M059J (cell line): Measurements from ENCODE around the gene NR3C1. TPM values are rescaled to one million over a fixed set of nuclear protein-coding genes. Genes with fewer than 3 reads are reported as not detected.
A peak's percentile ranks its signal among the peaks of the same experiment; 100 is the strongest.

Experiments
- DNase-seq: peaks from one replicate; pipeline ENCODE4 v3.0.0-alpha.2; 2012; ENCODE audit warnings: low read depth
- total RNA-seq: library from RNA; depleted of rRNA; stranded (reverse); fragments of >200 nt; shearing (Covaris generic); gene quantifications from 2 replicates; pipeline ENCODE4 v1.2.3, GENCODE V29; 2014; rRNA removed

NR3C1 gene
- 48.0 and 65.3 TPM in 2 replicates for total RNA-seq

DNA sequence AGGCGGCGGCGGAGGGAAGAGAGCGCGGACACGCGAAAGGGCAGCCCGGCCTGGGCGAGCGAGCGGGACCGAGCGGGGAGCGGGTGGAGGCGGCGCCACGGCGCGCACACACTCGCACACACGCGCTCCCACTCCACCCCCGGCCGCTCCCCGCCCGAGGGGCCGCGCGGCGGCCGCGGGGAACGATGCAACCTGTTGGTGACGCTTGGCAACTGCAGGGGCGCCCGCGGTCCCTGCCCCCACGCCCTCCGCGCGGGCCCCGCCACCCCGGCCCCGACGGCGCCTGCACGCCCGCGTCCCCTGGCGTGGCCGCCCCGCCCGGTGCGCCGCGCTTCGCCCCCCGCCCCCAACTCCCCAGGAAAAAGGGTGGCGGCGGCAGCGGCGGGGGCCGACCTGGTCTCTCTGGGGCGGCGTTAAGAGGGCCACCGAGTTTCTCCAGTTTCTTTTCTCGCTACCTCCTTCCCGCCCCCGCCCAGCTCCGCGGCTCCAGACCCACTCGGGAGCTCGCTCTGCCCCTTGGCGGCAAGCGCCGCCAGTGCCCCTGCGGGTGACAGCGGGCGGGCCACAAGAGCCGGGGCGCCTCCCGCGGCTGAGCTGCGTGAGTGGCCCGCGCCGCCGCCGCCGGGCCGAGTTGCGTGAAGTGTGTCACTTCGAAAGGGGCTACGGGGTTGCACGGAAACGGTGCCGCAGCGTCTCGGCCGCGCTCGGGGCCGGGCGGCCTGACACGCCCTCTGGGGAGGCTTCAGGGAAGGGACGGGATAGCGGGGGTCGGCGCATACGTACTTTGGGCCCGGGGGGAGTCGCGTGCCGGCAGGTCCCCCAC, at the start of gene NR3C1:
Gene NR3C1, minus strand, starts transcription at position 94 of the 823 bp plus-strand sequence. CDS start 2,847 bp downstream, outside the sequence.
- peak; percentile 86 for DNase-seq

DNA sequence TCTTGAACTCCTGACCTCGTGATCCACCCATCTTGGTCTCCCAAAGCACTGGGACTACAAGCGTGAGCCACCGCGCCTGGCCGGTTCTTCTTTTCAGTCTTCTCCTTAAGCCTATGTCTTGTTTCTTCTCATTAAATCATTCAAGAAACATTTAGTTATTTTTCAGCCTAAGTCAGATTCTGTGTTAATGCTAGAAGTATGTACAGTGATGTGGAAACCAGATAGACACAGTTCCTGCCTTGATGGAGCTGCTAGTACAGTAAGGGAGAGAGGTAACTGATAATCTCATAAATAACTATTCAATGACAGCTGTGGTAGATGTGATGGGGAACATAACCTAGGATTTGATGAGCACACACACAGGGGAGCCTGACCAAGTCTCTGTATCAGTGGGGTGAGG, 46.3 kb upstream of the NR3C1 start:
- no peak for DNase-seq

DNA sequence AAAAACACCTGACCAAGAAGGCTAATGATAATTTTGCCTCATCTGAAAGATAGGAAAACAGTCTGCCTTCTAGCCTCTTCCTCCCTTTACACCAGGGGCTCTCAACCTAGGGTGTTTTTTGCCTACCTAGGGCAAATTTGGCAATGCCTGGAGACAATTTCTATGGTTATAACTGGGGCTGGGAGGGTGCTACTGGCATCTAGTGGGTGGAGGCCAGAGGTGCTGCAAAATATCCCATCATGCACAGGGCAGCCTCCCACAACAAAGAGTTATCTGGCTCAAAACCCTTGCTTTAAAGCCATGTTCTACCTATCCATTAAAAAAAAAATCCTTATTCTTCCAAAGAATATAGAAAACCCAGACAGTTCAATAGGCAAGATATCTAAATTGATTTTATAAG, 45.0 kb upstream of the NR3C1 start:
- DNase-seq: no peak

DNA sequence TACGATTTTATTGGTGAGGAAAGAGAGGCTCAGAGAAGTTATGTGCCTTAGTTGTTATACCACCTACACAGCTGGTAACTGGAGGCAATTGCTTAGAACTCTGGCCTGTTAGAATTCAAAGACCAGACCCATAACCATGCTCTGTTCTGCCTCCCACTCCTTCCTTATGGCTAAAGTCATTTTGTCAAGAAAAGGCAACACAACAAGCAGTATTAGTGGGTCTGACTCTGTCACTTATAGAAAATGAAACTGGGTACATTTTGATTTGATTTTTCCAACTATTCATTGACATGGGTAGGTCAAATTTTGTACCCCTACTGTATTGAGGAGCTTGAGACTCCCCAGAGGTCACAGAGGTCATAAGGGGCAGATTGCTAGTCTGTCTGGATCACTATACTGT, 44.5 kb upstream of the NR3C1 start:
- DNase-seq: no peak

DNA sequence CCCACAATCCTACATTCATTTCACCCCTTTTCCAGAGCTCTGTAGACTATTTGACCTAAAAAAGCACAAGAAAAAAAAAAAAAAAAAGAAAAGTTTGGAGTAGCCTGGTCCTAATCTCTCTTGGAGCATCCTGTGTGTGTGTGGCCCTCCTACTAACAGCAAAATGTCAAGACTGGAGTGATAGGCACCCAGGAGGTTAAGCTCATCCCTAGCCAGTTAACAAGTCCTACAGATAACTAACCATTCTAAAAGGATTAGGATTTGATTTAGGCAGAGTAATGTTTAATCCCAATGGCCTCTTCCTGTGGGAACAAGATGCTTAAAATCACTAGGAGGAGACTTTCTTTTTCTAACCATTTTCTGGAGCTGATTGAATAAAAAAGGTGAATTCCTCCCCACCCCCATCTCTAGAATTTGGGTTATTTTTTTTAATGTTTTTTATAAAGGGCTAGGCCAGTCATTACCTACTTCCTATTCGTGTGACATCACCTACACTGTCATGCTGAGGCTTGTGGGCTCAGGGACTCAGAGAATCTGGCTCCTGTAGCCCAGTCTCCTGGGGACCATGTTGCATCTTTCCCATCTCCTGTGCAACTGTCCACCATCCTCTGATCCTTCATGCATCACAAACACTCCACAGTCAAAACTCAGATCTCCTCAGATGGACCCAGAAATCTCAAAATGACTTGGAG, 43.2 kb upstream of the NR3C1 start:
- DNase-seq: no peak

DNA sequence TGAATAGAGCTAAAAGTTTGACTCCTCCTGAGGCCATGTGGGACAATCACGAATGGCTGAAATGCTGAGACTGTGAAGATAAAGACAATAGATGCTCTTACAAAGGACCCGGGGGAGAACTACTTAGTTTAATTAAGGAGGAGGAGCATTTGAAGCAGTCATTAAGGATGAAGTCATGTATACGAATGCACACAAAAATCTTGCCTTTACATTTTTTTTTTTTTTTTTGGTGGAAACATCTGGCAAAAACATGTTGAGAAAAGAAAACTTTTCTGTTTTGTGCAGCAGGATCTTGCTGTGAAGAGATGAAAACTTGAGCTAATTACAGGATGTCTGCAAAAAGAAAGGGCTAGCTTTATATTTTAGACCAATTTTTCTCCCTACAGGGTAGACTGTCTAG, 42.3 kb upstream of the NR3C1 start:
- no peak for DNase-seq

DNA sequence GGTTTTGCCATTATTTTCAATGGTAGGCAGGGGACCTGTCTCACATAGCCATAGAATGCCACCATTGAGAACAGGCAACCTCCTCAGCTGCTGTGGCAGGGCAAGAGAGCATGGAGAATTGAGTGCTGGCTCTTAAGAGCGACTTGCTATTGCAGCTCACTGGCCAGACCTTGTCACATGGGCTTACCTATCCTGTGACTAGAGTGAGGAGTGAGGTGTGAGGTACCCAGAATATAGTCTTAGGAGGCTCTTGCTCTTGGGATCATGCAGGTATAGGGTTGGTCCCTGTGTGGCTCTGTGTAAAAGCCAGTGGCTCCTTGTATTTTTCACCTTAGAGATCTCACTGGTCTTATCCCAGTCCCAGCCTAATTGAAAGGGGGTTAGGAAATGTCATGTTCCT, 39.8 kb upstream of the NR3C1 start:
- no peak for DNase-seq

DNA sequence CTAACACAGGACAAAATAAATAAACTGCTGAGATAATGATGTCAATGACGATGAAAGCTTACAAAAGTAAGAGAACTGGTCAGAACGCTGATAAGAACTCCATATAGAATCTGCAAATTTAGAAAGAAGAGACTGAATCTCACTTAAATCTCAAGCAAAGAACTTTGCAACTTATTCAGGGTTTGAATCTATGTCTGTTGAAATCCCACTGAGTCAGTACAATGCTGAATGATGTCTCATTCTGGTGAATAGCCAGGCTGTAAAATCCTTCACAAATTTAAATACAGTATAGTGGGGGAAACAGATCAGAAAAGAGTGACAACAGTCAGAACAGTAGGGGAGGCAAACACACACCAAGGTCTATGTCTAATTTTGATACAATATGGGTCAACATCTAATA, 38.9 kb upstream of the NR3C1 start:
- DNase-seq: no peak

DNA sequence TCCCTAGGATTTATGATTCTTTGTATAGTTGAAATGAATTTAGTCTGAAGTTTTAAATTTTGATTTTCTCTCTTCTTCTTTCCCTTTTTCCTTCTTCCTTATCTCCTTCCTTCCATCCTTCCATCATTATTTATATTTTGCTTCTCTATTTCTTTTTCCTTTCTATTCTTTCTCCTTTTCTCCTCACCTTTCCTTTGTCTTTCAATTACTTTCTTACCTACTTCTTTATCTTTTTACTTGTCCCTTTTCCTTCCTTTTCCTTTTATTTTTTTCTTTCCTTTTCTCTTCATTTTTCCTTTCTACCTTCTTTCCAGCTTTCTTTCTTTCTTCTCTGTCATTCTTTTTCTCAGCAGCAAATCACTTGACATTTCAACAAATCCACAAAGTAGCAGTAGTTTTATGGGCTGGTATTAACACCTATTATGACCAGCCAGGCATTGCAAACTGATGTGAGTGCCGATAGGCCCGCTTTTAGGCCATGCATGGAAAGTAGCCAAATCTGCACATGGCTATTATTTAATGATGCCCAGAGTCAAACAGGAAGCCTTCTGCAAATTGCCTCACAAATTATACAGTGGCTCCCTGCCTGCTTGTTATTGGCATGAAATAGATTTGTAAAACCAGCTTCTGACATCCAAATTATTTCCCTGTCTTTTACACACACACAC, 37.1 kb upstream of the NR3C1 start:
- peak; percentile 33 for DNase-seq

DNA sequence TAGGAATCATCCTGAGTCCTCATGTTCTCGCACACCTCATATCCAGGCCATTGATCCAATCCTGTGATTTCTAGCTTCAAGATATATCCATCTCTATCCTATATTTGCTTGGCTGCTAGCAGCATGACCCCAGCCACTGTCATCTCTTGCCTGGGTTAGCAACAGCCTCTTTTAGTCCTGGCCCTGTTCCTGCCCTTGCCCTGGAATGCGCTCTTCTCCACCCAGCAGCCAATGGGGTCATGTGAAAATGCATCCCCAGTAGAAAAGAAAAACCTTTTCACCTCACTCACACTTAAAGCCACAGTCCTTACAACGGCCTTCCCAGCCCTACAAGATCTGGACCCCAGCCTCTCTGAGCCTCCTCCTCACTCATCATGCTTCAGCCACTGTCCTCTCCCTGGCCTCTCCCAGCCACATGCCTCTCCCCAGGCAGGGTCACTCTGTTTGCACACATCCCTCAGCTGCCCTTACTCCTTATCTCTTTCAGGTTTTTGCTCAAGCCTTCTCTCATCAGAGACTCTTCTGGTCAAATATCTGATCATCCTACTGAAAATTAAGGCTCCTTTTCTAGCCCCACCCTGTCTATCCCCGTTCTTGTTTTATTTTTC, 34.3 kb upstream of the NR3C1 start:
- no peak for DNase-seq

DNA sequence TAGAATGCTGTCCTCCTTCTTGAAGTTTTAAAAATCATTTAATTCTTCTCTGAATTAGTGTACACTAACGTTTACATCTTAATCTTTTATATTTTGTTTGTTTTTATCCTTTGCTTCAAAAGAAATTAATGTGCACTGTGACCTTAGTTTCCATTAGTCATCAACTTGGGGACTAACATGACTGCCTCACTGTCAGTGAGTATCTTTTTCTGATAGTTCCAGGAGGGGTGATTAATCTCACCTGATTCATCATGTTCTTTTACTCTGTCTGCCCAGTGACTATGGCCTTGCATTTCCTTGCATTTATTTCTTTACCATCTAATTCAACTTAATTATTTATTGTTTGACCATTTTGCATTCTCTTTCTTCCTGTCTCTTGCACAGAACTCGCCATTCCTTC, 33.4 kb upstream of the NR3C1 start:
- peak; percentile 63 for DNase-seq

DNA sequence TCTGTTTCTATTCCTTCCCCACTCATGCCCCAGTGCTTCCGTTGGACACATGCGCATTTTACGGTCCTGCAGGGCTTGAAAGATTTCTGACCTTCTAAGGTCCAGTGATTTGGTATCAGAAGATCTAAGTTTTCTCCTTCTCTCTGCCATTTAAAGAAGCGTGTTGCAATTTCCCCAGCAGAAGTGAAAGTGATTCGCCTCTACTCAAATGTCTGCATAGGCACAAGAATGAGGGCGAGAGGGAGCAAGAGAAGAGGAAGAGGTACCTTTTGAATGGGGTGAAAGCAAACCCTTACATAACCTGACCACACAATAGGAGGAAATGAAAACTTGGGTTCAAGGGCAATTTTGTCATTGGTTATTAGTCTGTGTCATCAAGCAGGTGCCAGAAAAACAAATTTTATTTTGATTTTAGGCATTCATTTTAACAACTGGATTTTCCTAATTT, 31.7 kb upstream of the NR3C1 start:
- DNase-seq: no peak

DNA sequence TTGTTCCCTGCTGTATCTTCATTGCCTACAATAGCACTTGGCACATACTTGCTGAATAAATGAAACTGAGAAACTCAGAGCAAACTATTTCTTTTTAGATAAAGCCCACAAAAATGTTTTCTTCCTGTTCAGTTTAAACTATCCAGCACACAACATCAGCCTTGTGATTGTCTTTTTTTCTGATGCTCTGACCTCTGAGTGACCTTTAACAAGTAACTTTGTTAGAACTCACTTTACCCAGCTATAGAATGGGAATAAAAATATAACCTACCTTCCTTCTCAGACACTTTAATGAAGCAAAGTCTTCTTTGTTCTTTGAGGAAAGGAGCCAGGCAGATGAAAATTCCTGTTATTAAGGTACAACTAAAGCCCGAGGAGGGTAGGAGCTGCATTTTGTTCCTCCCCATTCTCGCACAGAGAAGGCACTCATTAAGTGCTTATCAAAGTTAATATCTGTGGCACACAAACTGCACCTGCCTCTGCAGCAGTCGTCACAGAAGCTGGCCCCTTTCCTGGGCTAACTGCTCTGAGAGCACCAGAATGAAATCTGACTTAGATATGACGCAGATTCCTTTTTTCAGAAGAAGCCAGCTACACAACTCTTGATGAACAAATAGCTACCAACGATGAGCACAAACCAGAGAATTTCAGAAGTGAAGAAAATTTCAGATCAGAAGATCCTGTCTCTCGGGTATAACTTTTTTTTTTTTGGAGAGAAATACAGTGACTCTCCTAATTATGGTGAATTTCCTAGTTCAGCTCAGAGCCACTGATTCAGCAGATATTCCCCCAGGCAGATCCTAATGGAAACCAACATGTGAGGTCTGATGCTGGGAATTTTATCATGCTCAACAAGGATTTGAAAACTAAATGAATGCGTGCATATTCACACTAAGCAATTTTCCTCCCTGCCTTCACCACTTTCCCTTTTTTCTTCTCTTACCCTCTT, 31.0 kb upstream of the NR3C1 start:
- DNase-seq: no peak

DNA sequence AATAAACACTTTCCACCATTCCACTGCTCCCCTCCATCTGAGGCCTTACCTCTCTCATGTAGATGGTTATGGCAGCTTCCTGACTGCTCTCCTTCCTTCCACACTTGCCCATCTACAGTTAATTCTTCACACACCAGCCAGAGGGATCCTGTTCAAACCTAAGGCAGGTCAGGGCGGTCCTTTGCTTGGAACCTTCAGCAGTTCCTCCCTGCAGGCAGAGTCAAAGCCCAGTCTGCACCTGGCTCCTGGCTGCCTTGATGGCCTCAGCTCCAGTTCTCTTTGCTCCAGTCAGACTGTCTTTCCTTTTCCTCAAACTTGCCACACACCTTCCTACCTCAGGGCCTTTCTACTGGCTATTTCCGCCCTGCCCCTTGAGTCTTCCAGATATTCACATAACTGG, 30.2 kb upstream of the NR3C1 start:
- DNase-seq: no peak

DNA sequence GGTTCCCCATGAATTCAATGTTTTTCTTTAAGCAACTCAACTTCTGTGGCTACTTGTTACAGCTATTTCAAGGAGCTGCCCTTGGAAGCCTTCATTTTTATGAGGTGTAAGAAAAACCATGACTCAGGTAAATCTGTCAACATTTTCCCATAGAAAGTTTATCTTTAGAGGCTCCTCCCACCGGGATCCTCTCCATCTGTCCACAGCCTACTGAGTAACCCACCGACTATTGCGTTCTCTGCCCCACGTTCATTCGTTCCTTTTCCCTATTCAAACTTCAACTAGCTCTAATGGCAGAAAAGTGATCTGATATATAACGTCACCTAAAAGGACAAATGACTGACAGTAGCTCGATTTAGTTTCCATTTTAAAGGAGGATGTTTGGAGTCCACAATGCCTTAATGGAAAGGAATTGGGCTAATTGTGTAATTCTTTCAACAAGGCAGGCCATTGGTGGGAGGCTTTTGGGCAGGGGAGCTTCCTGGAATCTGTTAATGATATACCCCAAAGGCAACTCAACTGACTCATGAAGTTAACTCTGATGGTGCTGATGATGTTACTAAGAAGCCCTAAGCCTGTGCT, 29.3 kb upstream of the NR3C1 start:
- peak; percentile 43 for DNase-seq

DNA sequence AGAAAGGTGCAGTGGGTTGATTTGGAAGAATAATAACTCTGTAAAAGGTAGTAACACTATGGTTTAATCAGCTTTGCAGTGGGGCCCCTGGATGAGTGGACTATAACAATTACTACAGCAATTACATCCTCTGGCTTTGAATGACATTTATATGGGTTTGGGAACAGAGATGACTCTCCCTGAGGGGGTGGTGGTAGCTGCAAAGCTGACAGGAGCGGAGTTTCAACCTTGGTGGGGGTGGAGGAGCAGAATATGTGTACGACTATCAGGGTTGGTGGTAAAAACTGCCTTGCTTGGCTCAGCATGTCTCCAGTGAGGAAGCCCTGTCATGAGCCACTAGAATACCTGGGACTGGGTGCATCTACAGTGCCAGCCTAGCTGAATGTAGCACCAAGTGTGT, 28.3 kb upstream of the NR3C1 start:
- DNase-seq: no peak

DNA sequence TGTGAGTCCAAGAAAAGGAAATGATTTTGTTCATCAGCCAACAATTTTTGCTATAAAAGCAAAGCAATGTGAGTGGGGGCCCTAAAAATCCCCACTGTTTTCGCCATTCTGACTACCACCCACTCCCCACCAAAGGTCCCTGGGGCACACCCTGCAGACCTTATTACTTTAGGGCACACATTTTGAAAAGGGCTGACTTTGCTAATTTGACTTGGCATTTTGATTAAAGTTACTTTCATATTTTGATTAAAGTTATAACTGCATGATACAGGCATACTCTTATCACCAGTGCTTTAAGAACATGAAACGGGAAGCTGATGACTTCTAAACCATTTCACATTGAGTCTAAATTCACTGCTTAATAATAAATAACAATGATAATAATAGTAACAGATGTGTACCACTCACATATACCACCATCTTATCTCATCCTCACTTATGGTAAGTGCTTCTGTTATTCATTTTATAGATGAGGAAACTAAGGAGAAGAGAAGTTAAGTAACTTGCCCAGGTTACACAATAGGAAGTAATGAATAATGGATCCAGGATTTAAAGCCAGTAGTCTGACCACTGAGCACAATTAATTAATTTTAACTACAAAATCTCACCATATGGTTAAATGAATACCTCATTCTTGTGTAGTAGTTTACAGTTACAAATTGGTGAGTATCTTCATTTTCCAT, 25.4 kb upstream of the NR3C1 start:
- no peak for DNase-seq

DNA sequence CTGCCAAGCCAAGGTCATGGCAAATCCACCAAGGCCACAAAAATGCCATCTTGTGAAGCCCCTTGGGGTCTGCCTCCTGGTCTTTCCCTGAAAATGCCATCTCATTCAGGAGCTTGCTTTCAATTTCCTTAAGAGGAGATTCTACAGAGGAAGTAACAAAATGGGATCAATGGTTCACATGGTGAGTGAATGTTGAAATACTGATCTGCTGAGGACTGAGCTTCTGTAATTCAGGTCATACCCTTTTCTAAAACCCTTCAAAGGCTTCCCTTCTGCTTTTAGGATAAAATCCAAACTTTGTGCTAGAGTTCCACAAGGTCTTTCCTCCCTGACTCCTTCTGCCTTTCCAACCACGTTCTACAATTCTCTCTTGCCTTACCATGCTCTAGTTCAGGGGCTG, 24.7 kb upstream of the NR3C1 start:
- no peak for DNase-seq

DNA sequence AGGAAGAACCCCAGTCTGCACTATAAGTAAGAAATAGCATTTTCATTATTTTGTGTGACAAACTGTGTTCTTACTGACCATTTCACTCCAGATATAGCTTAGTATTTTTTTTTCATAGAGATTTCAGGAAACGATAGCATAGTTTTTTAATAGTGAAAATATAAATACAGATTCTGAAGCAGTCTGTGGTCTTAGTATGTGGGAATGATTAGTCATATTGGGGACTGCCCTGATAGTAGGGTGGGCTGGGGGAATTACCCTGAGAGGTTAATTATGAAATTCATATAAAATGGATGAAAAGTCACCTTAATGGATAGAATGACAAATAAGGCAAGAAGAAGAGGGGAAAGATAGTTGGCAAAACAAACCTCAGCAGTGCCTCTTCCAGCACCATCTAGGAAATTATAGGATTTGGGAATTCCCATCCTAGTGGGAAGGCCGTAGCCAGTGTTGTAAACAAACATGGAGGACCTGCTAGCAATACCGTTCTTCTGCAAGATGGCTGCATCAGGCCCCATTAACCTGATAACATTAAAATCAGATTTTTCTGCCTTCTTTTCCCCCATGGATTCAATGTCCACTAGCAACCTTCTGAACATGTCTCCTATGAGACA, 23.7 kb upstream of the NR3C1 start:
- DNase-seq: no peak
